HuH-7 (cell line): ENCODE data around the gene GULP1.

Experiments used
- DNase-seq: peaks from one replicate; pipeline ENCODE4 v3.0.0; 2011; ENCODE audit warnings: low spot score

GULP1 gene

GRCh38 chr2:188322569-188323551 lies 31.2 kb downstream of the GULP1 start:
- no peak for DNase-seq

GRCh38 chr2:188324067-188324466 lies 32.4 kb downstream of the GULP1 start:
- no peak for DNase-seq

- no peak for DNase-seq
Measured at GRCh38 chr2:188326290-188326668, 34.6 kb downstream of the GULP1 start.

GRCh38 chr2:188326669-188327301 lies 35.1 kb downstream of the GULP1 start:
- DNase-seq: peak; percentile 20

- no peak for DNase-seq
Measured at GRCh38 chr2:188327518-188328213, 36.0 kb downstream of the GULP1 start.

GRCh38 chr2:188328419-188328818 lies 36.7 kb downstream of the GULP1 start:
- no peak for DNase-seq

GRCh38 chr2:188330316-188331053 lies 38.8 kb downstream of the GULP1 start:
- no peak for DNase-seq

- no peak for DNase-seq
Measured at GRCh38 chr2:188332619-188333018, 40.9 kb downstream of the GULP1 start.

GRCh38 chr2:188333751-188334524 lies 42.3 kb downstream of the GULP1 start:
- DNase-seq: no peak

GRCh38 chr2:188338463-188338862 lies 46.8 kb downstream of the GULP1 start:
- DNase-seq: no peak

GRCh38 chr2:188340257-188340656 lies 48.6 kb downstream of the GULP1 start:
- DNase-seq: no peak

GRCh38 chr2:188345020-188345419 lies 53.3 kb downstream of the GULP1 start:
- no peak for DNase-seq

GRCh38 chr2:188345426-188345825 lies 53.8 kb downstream of the GULP1 start:
- DNase-seq: no peak

GRCh38 chr2:188345831-188346458 lies 54.3 kb downstream of the GULP1 start:
- DNase-seq: no peak

GRCh38 chr2:188349019-188349418 lies 57.3 kb downstream of the GULP1 start:
- no peak for DNase-seq

- DNase-seq: no peak
Measured at GRCh38 chr2:188353282-188353681, 61.6 kb downstream of the GULP1 start.

- DNase-seq: no peak
Measured at GRCh38 chr2:188360485-188361263, 69.0 kb downstream of the GULP1 start.

- DNase-seq: peak; percentile 16
Measured at GRCh38 chr2:188364033-188364630, 72.5 kb downstream of the GULP1 start.

- DNase-seq: no peak
Measured at GRCh38 chr2:188365058-188365641, 73.5 kb downstream of the GULP1 start.
